GM20431 (cell line): ENCODE data around the gene TAC1.
"Not testable (repeated sequence)": the region's sequence is repeated elsewhere in the genome, so short reads cannot be mapped to it uniquely, and the experiment has no call there.

Source experiments
- in situ Hi-C: fragments of 300-500 bp; cut with MseI, MboI; formaldehyde crosslinking; loops from one replicate; pipeline ENCODE4 v1.15.0; 2020; ENCODE audit warnings: low sequenced_read_pairs; ENCODE audit not compliant: unreplicated experiment

Gene TAC1

GRCh38 chr7:97731736-97732564 is at the start of gene TAC1:
Gene TAC1 (plus strand): TSS chr7:97732086. CDS start chr7:97732613, 527 bp downstream.
- in situ Hi-C loops = no loop called here

- in situ Hi-C loops = no loop called here
Measured at GRCh38 chr7:97685952-97686351, 45.9 kb upstream of the TAC1 start.

- in situ Hi-C loops = no loop called here
Measured at GRCh38 chr7:97693586-97693985, 38.3 kb upstream of the TAC1 start.

GRCh38 chr7:97694355-97694754 is 37.5 kb upstream of the TAC1 start:
- in situ Hi-C loops = no loop called here

GRCh38 chr7:97697396-97697795 is 34.5 kb upstream of the TAC1 start:
- in situ Hi-C loops = no loop called here

GRCh38 chr7:97722386-97722785 is 9.5 kb upstream of the TAC1 start:
- in situ Hi-C loops = no loop called here

GRCh38 chr7:97732565-97733275 is 834 bp downstream of the TAC1 start:
- in situ Hi-C loops = no loop called here

- in situ Hi-C loops = no loop called here
Measured at GRCh38 chr7:97733276-97734161, 1.6 kb downstream of the TAC1 start.

GRCh38 chr7:97734255-97734654 is 2.4 kb downstream of the TAC1 start:
- in situ Hi-C loops = no loop called here

- in situ Hi-C loops = no loop called here
Measured at GRCh38 chr7:97735075-97735474, 3.2 kb downstream of the TAC1 start.

- in situ Hi-C loops = no loop called here
Measured at GRCh38 chr7:97748482-97748881, 16.6 kb downstream of the TAC1 start.

- in situ Hi-C loops = no loop called here
Measured at GRCh38 chr7:97751566-97751965, 19.7 kb downstream of the TAC1 start.

GRCh38 chr7:97752215-97752614 is 20.3 kb downstream of the TAC1 start:
- in situ Hi-C loops = no loop called here

GRCh38 chr7:97757824-97758223 is 25.9 kb downstream of the TAC1 start:
- in situ Hi-C loops = no loop called here

- in situ Hi-C loops = no loop called here
Measured at GRCh38 chr7:97770850-97771249, 39.0 kb downstream of the TAC1 start.

GRCh38 chr7:97771576-97771975 is 39.7 kb downstream of the TAC1 start:
- in situ Hi-C loops = no loop called here

GRCh38 chr7:97772045-97772901 is 40.4 kb downstream of the TAC1 start:
- in situ Hi-C loops = no loop called here

- in situ Hi-C loops = not testable (repeated sequence)
Measured at GRCh38 chr7:97786398-97786797, 54.5 kb downstream of the TAC1 start.
